Renal cortex interstitium (tissue), 15 donors: ENCODE results near the gene MAP1LC3B2. TPM values are rescaled to one million over a fixed set of nuclear protein-coding genes. Genes with fewer than 3 reads are reported as not detected.

Experiments
- DNase-seq, 11 donors: peaks; one replicate each; pipeline ENCODE4 v3.0.0-alpha.2; 2013; ENCODE audit warnings: low read depth in 9 of 11, low spot score in 4 of 11; ENCODE audit errors: extremely low read depth in 1 of 11
- long read RNA-seq, 16 experiments: transcript quantifications; one replicate each; lab custom pipeline, GENCODE V29; 2026
- polyA plus RNA-seq, 3 donors: library from polyadenylated mRNA; unstranded; fragments of 120-200 nt; gene quantifications; one replicate each; pipeline ENCODE4 v1.2.1, GENCODE V29; 2013; ENCODE audit not compliant: insufficient read length in 3 of 3

Gene MAP1LC3B2
- 10 to 100 TPM in 1 of 3 donors, 1 to 10 TPM in 2; 7.9 to 10.8 (median 9.0) TPM for polyA plus RNA-seq
- long read RNA-seq, donor 1: 0 reads
- long read RNA-seq, donor 2: 0 reads
- long read RNA-seq, donor 3: 0 reads
- long read RNA-seq, donor 4: 0 reads
- long read RNA-seq, donor 5: 0 reads
- long read RNA-seq, donor 6: 0 reads
- long read RNA-seq, donor 7: 0 reads
- long read RNA-seq, donor 8: 0 reads
- long read RNA-seq, donor 9: 0 reads
- long read RNA-seq, donor 10: 0 reads
- long read RNA-seq, donor 11: 0 reads
- long read RNA-seq, donor 12: 0 reads
- long read RNA-seq, donor 13: 0 reads
- long read RNA-seq, donor 14: 0 reads
- long read RNA-seq, donor 15: 0 reads
- long read RNA-seq, donor 16, partial matches to known transcripts: 0 of 1 reads
- long read RNA-seq, donor 16, other reads (novel, unspliced or antisense): 0 of 1 reads

DNA sequence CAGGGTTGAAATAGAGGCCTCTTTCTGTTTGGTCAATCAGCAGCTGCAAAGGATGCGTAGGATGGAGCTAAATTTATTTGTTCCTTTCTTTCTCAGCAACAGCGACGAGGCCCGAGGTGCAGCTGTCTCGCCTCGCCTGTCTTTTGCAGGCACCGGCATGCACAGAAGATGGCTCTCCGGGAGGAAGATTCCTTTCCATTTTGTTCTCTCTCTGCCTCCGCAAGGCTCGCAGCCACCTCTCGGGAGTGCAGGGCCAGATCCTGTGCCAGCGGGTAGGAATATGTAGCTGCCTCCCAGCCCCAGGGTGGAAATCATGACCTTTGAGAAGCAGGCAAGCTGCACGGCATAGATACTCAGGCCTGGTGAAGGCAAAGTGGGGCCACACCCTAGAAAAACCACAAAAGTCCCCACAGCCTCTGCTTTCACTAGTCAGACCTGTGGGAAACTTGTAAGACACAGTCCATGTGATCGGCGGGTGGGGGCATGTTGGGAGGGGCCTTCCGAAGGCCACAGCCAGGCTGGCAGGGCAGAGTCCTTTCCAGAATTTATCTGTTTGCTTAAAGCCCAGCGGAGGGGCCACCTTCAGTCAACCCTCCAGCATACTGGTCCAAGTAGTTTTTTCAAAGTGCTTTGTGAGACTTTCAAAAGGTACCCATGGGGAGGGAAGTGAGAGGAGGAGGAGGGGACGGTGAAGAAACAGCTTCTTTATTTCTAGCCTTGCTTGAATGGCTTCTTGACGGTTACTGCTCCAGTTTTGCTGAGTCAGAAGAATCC lies at the start of gene MAP1LC3B2:
Gene MAP1LC3B2, plus strand, starts transcription at position 220 of the 774 bp plus-strand sequence. CDS start 16,562 bp downstream, outside the sequence.
- DNase-seq: peak in 5 of 11 donors; percentile 52 to 76 (median 67)

DNA sequence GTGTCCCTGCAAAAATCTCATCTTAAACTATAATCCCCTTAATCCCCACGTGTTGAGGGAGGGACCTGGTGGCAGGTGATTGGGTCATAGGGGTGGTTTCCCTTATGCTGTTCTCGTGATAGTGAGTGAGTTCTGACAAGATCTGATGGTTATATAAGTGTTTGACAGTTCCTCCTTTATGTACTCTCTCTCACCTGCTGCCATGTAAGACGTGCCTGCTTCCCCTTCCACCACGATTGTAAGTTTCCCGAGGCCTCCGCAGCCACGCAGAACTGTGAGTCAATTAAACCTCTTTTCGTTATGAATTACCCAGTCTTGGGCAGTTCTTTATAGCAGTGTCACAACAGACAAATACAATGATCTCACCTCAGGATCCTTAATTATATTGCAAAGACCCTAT lies 45.2 kb upstream of the MAP1LC3B2 start:
- no peak for DNase-seq

DNA sequence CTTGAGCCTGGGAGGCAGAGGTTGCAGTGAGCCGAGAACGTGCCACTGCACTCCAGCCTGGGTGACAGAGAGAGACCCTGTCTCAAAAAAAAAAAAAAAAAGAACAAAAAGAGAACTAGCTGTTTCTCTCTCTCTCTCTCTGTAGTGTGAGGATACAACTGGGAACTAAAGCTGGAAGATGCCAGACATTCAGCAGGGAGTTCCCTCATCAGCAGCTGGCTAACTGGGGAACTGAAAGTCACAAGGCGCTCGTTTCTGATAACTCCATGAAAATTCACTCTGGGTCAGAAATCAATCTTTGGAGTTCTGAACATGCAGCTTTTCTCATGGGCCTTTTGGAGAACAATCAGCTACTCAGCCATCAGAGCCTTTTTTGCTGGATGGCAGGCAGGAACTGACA lies 43.5 kb upstream of the MAP1LC3B2 start:
- DNase-seq: no peak

- no peak for DNase-seq
These were observed 42.5 kb upstream of the MAP1LC3B2 start for GRCh38 chr12:116516657-116517056.

GRCh38 chr12:116517431-116518045 lies 41.6 kb upstream of the MAP1LC3B2 start:
- DNase-seq: no peak

DNA sequence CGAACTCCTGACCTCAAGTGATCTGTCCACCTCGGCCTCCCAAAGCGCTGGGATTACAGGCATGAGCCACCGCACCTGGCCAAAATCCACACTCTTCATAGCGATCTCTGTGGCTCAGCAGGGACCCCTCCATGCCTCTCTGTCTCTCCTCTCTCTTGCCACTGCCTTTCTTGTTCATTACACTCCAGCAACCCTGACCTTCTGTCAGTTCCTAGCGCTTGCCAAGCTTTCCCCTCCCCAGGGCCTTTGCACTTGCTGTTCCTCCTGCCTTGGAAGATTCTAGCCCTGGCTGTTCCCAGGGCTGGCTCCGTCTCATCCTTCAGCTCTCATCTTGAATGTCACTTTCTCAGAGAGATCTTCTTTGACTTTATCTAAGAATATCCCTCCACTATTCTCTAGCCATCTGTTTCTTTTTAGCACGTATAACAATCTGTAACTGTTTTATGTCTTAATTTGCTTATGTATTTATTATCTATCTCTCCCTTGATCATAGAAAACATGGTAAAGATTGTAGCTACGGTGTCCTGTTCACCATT lies 38.9 kb upstream of the MAP1LC3B2 start:
- no peak for DNase-seq

- DNase-seq: no peak
These were observed 38.2 kb upstream of the MAP1LC3B2 start for GRCh38 chr12:116520801-116521471.

DNA sequence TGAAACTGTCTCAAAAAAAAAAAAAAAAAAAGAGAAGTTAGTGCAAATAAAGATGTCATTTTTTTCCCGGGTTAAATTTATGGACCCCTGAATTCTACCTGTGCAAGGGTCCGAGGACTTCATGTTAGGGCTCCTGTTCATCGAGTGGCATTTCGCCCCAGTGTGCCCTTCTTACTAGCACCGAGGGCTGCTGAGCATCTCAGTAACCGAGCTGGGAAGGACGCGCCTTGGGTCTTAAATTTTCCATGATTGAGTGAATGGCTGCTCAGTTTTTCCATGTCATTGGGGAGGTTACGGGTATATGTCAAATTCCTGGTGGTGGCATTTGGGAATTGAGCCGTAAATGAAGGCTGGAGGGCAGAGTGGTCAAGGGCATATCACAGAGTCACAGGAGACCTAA lies 34.9 kb upstream of the MAP1LC3B2 start:
- DNase-seq: no peak

GRCh38 chr12:116524964-116525379 lies 34.2 kb upstream of the MAP1LC3B2 start:
- no peak for DNase-seq

- peak in 2 of 11 donors; percentile 50 to 64 for DNase-seq
These were observed 33.7 kb upstream of the MAP1LC3B2 start for GRCh38 chr12:116525418-116526001.

DNA sequence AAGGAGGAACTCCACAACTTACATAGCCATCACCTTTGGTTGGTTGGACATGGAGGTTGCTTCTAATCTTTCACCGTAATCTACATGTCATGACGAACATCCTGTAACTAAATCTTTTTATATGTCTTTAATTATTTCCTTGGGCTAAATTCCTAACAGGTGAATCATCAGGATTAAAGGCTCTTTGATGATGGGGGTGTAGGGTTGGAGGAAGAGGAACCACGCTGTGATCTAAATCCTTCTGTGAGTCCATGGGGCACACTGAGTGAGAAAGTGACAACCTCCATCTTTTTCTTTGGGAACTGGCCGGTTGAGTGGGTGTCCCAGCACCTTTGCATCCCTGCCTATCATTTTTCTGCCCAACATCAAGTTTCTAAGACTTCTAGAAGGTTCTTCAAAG lies 31.1 kb upstream of the MAP1LC3B2 start:
- no peak for DNase-seq

DNA sequence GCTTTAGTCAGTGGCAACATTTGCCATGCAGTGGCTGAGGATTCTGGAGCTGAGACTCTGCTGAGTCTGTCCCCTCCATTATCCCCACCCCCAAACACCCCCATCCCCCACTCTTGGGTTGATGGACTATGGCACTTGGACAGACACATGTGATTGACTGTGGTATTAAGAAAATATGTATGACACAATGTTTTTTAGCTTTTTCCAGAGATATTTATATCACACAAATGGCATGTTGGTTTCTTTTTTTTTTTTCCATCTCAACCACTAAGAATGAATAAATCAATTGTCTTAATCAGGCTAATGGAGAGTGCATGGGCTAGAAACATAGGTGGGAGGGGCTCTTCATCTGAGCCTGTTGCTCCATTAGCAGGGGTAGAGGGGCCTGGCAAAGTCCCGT lies 30.7 kb upstream of the MAP1LC3B2 start:
- DNase-seq: no peak

DNA sequence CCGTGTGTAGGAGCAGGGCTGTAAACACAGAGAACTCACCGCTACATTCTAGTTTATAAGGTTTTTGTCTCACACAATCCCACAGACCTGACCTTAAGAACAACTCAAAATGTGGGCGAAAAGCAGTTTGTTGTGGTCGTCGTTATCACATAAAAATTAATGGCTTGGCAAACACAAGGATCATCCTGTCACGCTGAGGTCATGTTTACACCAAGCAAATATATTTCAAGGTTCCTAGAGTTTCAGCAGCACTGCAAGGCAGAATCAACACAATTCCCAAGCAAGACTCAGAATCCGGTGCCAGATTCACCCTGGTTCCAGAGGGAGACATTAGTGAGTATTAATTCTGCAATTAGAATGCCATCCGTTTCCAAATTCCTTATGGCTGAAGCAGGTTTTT lies 30.1 kb upstream of the MAP1LC3B2 start:
- DNase-seq: no peak

GRCh38 chr12:116529686-116530085 lies 29.5 kb upstream of the MAP1LC3B2 start:
- DNase-seq: no peak

DNA sequence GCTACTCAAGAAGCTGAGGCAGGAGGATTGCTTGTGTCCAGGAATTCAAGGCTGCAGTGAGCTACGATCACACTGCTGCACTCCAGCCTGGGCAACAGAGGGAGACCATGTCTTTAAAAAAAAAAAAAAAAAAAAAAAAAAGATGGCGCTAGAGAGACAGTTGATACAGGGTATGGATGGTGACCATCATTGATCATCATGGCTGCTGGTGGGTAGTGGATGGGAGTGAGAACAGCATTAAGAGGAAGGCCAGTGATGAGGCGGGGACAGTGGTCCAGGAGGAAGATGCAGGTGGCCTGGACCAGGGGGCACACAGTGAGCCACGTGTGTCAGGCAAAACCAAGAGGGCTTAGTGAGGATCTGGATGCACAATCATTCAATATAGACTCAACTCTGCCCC lies 26.8 kb upstream of the MAP1LC3B2 start:
- no peak for DNase-seq

GRCh38 chr12:116532986-116533342 lies 26.2 kb upstream of the MAP1LC3B2 start:
- no peak for DNase-seq

- peak in 8 of 11 donors; percentile 76 to 89 (median 84) for DNase-seq
These were observed 25.6 kb upstream of the MAP1LC3B2 start for GRCh38 chr12:116533343-116534251.
